WTC11 (cell line): ENCODE data around the gene ANAPC1. TPM values are rescaled to one million over a fixed set of nuclear protein-coding genes. Genes with fewer than 3 reads are reported as not detected.

Source experiments
- ATAC-seq: fragments of 200-7000 bp; cut with Tn5 transposase; 2 replicates; pipeline ENCODE4 v1.10.0; 2021; ENCODE audit warnings: mild to moderate bottlenecking, moderate library complexity
- CTCF ChIA-PET: fragments of 300-600 bp; sonication (Branson Sonifier 250); formaldehyde crosslinking; loops from one replicate; lab custom pipeline; 2021; ENCODE audit warnings: antibody characterized with exemption; lab: Charles Lee
- POLR2A ChIA-PET: fragments of 350-600 bp; sonication (Branson Sonifier 250); formaldehyde crosslinking; loops from one replicate; lab custom pipeline; 2021; ENCODE audit warnings: antibody characterized with exemption; lab: Charles Lee
- DNase-seq: peaks from one replicate; pipeline ENCODE4 v3.0.0; 2021; ENCODE audit warnings: low spot score
- H3K27ac Mint-ChIP-seq: 2 replicates; pipeline ENCODE4 v1.8.0; 2021; ENCODE audit warnings: mixed read lengths
- H3K27me3 Mint-ChIP-seq: 2 replicates; pipeline ENCODE4 v1.8.0; 2021; ENCODE audit warnings: low read depth, mild to moderate bottlenecking, moderate library complexity, mixed read lengths
- H3K36me3 Mint-ChIP-seq: 2 replicates; pipeline ENCODE4 v1.8.0; 2021; ENCODE audit warnings: mixed read lengths
- H3K4me1 Mint-ChIP-seq: 2 replicates; pipeline ENCODE4 v1.8.0; 2022; ENCODE audit warnings: mixed read lengths
- H3K4me3 Mint-ChIP-seq: 2 replicates; pipeline ENCODE4 v1.8.0; 2021; ENCODE audit warnings: mild to moderate bottlenecking, moderate library complexity, mixed read lengths
- H3K9me3 Mint-ChIP-seq: 2 replicates; pipeline ENCODE4 v1.8.0; 2021; ENCODE audit warnings: mixed read lengths
- ATF3 ChIP-seq: sonication (generic); formaldehyde crosslinking; conservative IDR thresholded peaks from 2 replicates; pipeline ENCODE4 v1.8.1; 2022; ENCODE audit warnings: mild to moderate bottlenecking, missing genetic modification reagents
- CREB1 ChIP-seq: sonication (generic); formaldehyde crosslinking; IDR thresholded peaks from 2 replicates; pipeline ENCODE4 v1.8.0; 2023; ENCODE audit warnings: mild to moderate bottlenecking, missing genetic modification reagents
- ELF4 ChIP-seq: sonication (generic); formaldehyde crosslinking; IDR thresholded peaks from 2 replicates; pipeline ENCODE4 v1.8.1; 2022; ENCODE audit warnings: low read depth, mild to moderate bottlenecking, moderate library complexity, missing genetic modification reagents
- FOXK1 ChIP-seq: sonication (generic); formaldehyde crosslinking; IDR thresholded peaks from 2 replicates; pipeline ENCODE4 v1.8.0; 2022; ENCODE audit warnings: mild to moderate bottlenecking, moderate library complexity, missing genetic modification reagents
- GRHL2 ChIP-seq: fragments of 250-450 bp; sonication (Bioruptor Pico); IDR thresholded peaks from 2 replicates; pipeline ENCODE4 v1.8.0; 2022; ENCODE audit warnings: mild to moderate bottlenecking, moderate library complexity; ENCODE audit not compliant: insufficient replicate concordance, severe bottlenecking
- IRF2 ChIP-seq: sonication (generic); formaldehyde crosslinking; IDR thresholded peaks from 2 replicates; pipeline ENCODE4 v1.8.0; 2022; ENCODE audit warnings: low read depth, missing genetic modification reagents, borderline replicate concordance
- JUN ChIP-seq: sonication (generic); formaldehyde crosslinking; IDR thresholded peaks from 2 replicates; pipeline ENCODE4 v1.8.0; 2023; ENCODE audit warnings: mild to moderate bottlenecking, missing genetic modification reagents
- NFE2L1 ChIP-seq: sonication (generic); formaldehyde crosslinking; IDR thresholded peaks from 2 replicates; pipeline ENCODE4 v1.8.1; 2023; ENCODE audit warnings: missing genetic modification reagents
- SP1 ChIP-seq: sonication (generic); formaldehyde crosslinking; conservative IDR thresholded peaks from 2 replicates; pipeline ENCODE4 v1.8.1; 2022; ENCODE audit warnings: missing genetic modification reagents
- STAT6 ChIP-seq: sonication (generic); formaldehyde crosslinking; conservative IDR thresholded peaks from 2 replicates; pipeline ENCODE4 v1.8.1; 2023; ENCODE audit warnings: mild to moderate bottlenecking, low read depth, missing genetic modification reagents, moderate library complexity
- ZNF138 ChIP-seq: sonication (generic); formaldehyde crosslinking; conservative IDR thresholded peaks from 2 replicates; pipeline ENCODE4 v1.8.1; 2022; ENCODE audit warnings: mild to moderate bottlenecking, moderate library complexity, missing genetic modification reagents
- ZNF219 ChIP-seq: sonication (generic); formaldehyde crosslinking; IDR thresholded peaks from 2 replicates; pipeline ENCODE4 v1.8.0; 2023; ENCODE audit warnings: missing genetic modification reagents, mild to moderate bottlenecking, borderline replicate concordance
- ZNF396 ChIP-seq: fragments of 250-450 bp; sonication (Bioruptor Pico); IDR thresholded peaks from 2 replicates; pipeline ENCODE4 v1.8.0; 2021; ENCODE audit warnings: mild to moderate bottlenecking, moderate library complexity, borderline replicate concordance
- ZNF416 ChIP-seq: fragments of 250-450 bp; sonication (Bioruptor Pico); IDR thresholded peaks from 2 replicates; pipeline ENCODE4 v1.9.0; 2021; ENCODE audit warnings: mild to moderate bottlenecking, inconsistent platforms
- ZNF532 ChIP-seq: fragments of 250-450 bp; sonication (Bioruptor Pico); IDR thresholded peaks from 2 replicates; pipeline ENCODE4 v1.9.0; 2021; ENCODE audit warnings: mild to moderate bottlenecking, borderline replicate concordance
- ZNF671 ChIP-seq: fragments of 250-450 bp; sonication (Bioruptor Pico); IDR thresholded peaks from 2 replicates; pipeline ENCODE4 v1.8.0; 2021; ENCODE audit warnings: mild to moderate bottlenecking
- total RNA-seq: library from RNA; stranded (reverse); gene quantifications from 3 replicates; pipeline ENCODE4 v1.2.3, GENCODE V29; 2021
- TF ChIP-seq, protein P1 (sequence below): fragments of 200-600 bp; IDR thresholded peaks from 2 replicates; pipeline ENCODE4 v1.8.0; 2022; ENCODE audit warnings: antibody characterized with exemption
- TF ChIP-seq, protein P2 (sequence below): sonication (generic); formaldehyde crosslinking; IDR thresholded peaks from 2 replicates; pipeline ENCODE4 v1.8.1; 2022; ENCODE audit warnings: mild to moderate bottlenecking, moderate library complexity, missing genetic modification reagents

ANAPC1 gene
- total RNA-seq, 1 experiment from 2014 or later: 122 TPM

GRCh38 chr2:111904726-111905474 is 20.9 kb upstream of the ANAPC1 start:
- TF ChIP-seq, protein P1, sequence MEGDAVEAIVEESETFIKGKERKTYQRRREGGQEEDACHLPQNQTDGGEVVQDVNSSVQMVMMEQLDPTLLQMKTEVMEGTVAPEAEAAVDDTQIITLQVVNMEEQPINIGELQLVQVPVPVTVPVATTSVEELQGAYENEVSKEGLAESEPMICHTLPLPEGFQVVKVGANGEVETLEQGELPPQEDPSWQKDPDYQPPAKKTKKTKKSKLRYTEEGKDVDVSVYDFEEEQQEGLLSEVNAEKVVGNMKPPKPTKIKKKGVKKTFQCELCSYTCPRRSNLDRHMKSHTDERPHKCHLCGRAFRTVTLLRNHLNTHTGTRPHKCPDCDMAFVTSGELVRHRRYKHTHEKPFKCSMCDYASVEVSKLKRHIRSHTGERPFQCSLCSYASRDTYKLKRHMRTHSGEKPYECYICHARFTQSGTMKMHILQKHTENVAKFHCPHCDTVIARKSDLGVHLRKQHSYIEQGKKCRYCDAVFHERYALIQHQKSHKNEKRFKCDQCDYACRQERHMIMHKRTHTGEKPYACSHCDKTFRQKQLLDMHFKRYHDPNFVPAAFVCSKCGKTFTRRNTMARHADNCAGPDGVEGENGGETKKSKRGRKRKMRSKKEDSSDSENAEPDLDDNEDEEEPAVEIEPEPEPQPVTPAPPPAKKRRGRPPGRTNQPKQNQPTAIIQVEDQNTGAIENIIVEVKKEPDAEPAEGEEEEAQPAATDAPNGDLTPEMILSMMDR: no peak
- TF ChIP-seq SP1 (no peak), ATF3 (CRISPR knock-in tag) (no peak), ELF4 (CRISPR knock-in tag) (no peak), IRF2 (CRISPR knock-in tag) (no peak), STAT6 (CRISPR knock-in tag) (no peak), ZNF671 (CRISPR knock-in tag) (no peak), ZNF219 (CRISPR knock-in tag) (no peak), CREB1 (CRISPR knock-in tag) (no peak), ZNF396 (CRISPR knock-in tag) (no peak), ZNF416 (CRISPR knock-in tag) (no peak), NFE2L1 (CRISPR knock-in tag) (no peak), ZNF532 (no peak), GRHL2 (CRISPR knock-in tag) (no peak), ZNF138 (CRISPR knock-in tag) (no peak), JUN (no peak), FOXK1 (CRISPR knock-in tag) (no peak)
- TF ChIP-seq, protein P2, sequence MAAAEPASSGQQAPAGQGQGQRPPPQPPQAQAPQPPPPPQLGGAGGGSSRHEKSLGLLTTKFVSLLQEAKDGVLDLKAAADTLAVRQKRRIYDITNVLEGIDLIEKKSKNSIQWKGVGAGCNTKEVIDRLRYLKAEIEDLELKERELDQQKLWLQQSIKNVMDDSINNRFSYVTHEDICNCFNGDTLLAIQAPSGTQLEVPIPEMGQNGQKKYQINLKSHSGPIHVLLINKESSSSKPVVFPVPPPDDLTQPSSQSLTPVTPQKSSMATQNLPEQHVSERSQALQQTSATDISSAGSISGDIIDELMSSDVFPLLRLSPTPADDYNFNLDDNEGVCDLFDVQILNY (CRISPR knock-in tag): no peak
- POLR2A ChIA-PET: no interaction called here
- no peak for DNase-seq
- CTCF ChIA-PET: no interaction called here
- Mint-ChIP-seq H3K4me1 (peaks cover 56% of the 10 kb centered on the region), H3K4me3 (no peak overlapping the region), H3K27me3 (peaks cover 11% of the 10 kb centered on the region), H3K36me3 (no peaks in the 10 kb centered on the region), H3K27ac (no peak overlapping the region), H3K9me3 (no peaks in the 10 kb centered on the region)
- no peak for ATAC-seq
